Osteocyte (in vitro differentiated cells): ENCODE results near the gene SAPCD2. TPM values are rescaled to one million over a fixed set of nuclear protein-coding genes. Genes with fewer than 3 reads are reported as not detected.
A peak's percentile ranks its signal among the peaks of the same experiment; 100 is the strongest.

Experiments used
- DNase-seq: peaks from one replicate; pipeline ENCODE4 v3.0.0; 2021; ENCODE audit warnings: mixed read lengths; ENCODE audit not compliant: unreplicated experiment; ENCODE audit errors: extremely low spot score
- H3K27ac Mint-ChIP-seq: one replicate; pipeline ENCODE4 v1.8.0; 2021; ENCODE audit warnings: mild to moderate bottlenecking, mixed read lengths; ENCODE audit not compliant: unreplicated experiment
- H3K27me3 Mint-ChIP-seq: one replicate; pipeline ENCODE4 v1.8.0; 2021; ENCODE audit warnings: mixed read lengths; ENCODE audit not compliant: unreplicated experiment
- H3K36me3 Mint-ChIP-seq: one replicate; pipeline ENCODE4 v1.8.0; 2021; ENCODE audit warnings: mixed read lengths; ENCODE audit not compliant: unreplicated experiment
- H3K4me1 Mint-ChIP-seq: one replicate; pipeline ENCODE4 v1.8.0; 2021; ENCODE audit warnings: mixed read lengths; ENCODE audit not compliant: unreplicated experiment
- H3K4me3 Mint-ChIP-seq: one replicate; pipeline ENCODE4 v1.8.0; 2021; ENCODE audit warnings: mild to moderate bottlenecking, moderate library complexity, mixed read lengths; ENCODE audit not compliant: unreplicated experiment
- H3K9me3 Mint-ChIP-seq: one replicate; pipeline ENCODE4 v1.8.0; 2021; ENCODE audit warnings: mixed read lengths; ENCODE audit not compliant: unreplicated experiment
- total RNA-seq: library from RNA; stranded (reverse); gene quantifications from 2 replicates; pipeline ENCODE4 v1.2.1, GENCODE V29; 2021
- TF ChIP-seq, protein P1 (sequence below): fragments of 200-600 bp; sonication (generic); IDR thresholded peaks from 2 replicates; pipeline ENCODE4 v1.5.0; 2021; ENCODE audit warnings: antibody characterized with exemption, mild to moderate bottlenecking, moderate library complexity

The SAPCD2 gene
- total RNA-seq, 1 donor from 2014 or later: 3.1 TPM

DNA sequence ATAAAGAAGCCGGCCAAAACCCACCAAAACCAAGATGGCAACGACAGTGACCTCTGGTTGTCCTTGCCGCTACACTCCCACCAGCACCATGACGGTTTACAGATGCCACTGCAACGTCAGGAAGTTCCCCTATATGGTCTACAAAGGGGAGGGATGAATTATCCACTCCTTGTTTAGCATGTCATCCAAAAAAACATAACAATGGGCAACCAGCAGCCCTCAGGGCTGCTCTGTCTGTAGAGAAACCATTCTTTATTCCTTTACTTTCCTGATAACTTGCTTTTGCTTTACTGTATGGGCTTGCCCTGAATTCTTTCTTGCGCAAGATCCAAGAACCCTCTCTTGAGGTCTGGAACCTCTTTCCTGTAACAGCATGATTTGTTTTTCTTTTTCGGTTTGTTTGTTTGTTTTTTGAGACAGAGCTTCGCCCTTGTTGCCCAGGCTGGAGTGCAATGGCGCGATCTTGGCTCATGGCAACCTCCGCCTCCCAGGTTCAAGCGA is 5.0 kb upstream of the SAPCD2 start:
- Mint-ChIP-seq H3K27ac (no peak overlapping the region), H3K36me3 (no peaks in the 10 kb centered on the region), H3K9me3 (no peaks in the 10 kb centered on the region), H3K27me3 (no peaks in the 10 kb centered on the region), H3K4me3 (no peak overlapping the region), H3K4me1 (peaks cover 17% of the 10 kb centered on the region)
- TF ChIP-seq, protein P1, sequence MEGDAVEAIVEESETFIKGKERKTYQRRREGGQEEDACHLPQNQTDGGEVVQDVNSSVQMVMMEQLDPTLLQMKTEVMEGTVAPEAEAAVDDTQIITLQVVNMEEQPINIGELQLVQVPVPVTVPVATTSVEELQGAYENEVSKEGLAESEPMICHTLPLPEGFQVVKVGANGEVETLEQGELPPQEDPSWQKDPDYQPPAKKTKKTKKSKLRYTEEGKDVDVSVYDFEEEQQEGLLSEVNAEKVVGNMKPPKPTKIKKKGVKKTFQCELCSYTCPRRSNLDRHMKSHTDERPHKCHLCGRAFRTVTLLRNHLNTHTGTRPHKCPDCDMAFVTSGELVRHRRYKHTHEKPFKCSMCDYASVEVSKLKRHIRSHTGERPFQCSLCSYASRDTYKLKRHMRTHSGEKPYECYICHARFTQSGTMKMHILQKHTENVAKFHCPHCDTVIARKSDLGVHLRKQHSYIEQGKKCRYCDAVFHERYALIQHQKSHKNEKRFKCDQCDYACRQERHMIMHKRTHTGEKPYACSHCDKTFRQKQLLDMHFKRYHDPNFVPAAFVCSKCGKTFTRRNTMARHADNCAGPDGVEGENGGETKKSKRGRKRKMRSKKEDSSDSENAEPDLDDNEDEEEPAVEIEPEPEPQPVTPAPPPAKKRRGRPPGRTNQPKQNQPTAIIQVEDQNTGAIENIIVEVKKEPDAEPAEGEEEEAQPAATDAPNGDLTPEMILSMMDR: no peak
- no peak for DNase-seq

DNA sequence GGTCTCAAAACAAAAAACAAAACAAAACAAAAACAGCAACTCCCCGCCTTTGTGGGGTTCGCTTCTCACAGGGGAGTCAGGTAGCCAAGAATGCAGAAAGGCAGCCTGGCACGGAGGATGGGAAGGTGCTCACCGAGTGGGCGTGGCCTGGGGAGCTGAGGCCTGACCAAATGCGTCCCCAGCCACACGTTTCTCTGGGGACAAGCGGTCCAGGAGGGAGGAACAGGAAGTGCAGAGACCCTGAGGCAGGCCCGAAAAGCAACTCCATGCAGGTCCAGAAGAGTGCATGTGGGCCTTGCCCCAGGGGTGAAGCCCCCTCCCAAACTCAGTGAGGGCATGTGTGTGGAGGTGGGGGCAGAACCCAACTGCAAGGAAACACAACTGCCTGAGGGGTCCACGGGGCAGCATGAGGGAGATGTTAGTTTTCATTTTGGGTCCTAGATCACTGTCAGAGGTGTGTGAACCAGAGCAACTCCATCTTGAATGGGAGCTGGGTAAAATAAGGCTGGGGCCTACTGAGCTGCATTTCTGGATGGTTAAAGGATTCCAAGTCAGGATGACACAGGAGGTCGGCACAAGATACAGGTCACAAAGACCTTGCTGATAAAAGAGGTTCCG is 4.4 kb upstream of the SAPCD2 start:
- Mint-ChIP-seq H3K4me1 (peaks cover 17% of the 10 kb centered on the region), H3K9me3 (no peaks in the 10 kb centered on the region), H3K27ac (no peak overlapping the region), H3K36me3 (no peaks in the 10 kb centered on the region), H3K27me3 (no peaks in the 10 kb centered on the region), H3K4me3 (no peak overlapping the region)
- DNase-seq: no peak
- TF ChIP-seq, protein P1: no peak

DNA sequence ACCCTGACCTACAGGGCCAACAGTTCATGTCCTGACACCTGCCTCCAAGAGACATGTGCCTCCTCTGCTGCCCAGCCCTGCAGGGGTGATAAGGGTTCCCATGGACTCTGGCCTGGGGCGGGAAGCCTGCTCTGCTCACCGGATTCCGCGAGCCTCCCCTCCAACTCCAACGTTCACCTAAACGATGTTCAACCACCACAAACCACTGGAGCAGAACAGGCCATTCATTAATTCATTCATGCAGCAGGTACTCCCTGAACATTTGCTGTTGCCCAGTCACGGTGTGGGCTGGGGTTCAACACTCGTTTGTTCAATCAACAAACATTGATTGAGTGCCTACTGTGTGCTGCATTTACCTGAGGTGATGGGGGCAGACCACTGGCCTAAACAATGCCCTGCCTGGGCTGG is 3.6 kb upstream of the SAPCD2 start:
- peaks cover 17% of the 10 kb centered on the region for H3K4me1 Mint-ChIP-seq
- H3K27me3 Mint-ChIP-seq: no peaks in the 10 kb centered on the region
- H3K27ac Mint-ChIP-seq: no peak overlapping the region
- H3K36me3 Mint-ChIP-seq: no peaks in the 10 kb centered on the region
- TF ChIP-seq, protein P1: no peak
- DNase-seq: no peak
- no peaks in the 10 kb centered on the region for H3K9me3 Mint-ChIP-seq
- no peak overlapping the region for H3K4me3 Mint-ChIP-seq

DNA sequence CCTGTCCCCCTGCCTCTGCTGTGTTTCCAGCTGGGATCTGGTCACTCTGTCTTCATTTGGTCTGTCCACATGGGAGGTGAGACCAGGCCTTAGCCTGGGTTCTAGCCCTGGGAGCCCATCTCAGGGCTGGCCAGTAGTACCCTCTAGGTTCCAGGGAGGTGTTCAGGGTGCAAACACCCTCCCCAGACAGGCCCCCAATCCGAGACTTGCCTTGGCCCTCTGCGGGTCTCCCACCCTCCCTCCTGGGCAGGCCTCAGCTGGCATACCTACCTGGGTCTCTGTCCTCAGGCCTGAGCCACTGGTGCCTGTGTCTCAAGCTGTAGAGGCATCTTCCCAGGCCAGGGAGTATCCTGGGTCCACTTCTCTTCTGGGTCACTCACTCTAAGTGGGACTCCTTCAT is 925 bp upstream of the SAPCD2 start:
- no peaks in the 10 kb centered on the region for H3K9me3 Mint-ChIP-seq
- peaks cover 12% of the 10 kb centered on the region for H3K4me1 Mint-ChIP-seq
- no peaks in the 10 kb centered on the region for H3K27me3 Mint-ChIP-seq
- TF ChIP-seq, protein P1: no peak
- H3K4me3 Mint-ChIP-seq: peak overlapping the region; percentile 63
- H3K27ac Mint-ChIP-seq: peak overlapping the region; percentile 52
- no peaks in the 10 kb centered on the region for H3K36me3 Mint-ChIP-seq
- no peak for DNase-seq

DNA sequence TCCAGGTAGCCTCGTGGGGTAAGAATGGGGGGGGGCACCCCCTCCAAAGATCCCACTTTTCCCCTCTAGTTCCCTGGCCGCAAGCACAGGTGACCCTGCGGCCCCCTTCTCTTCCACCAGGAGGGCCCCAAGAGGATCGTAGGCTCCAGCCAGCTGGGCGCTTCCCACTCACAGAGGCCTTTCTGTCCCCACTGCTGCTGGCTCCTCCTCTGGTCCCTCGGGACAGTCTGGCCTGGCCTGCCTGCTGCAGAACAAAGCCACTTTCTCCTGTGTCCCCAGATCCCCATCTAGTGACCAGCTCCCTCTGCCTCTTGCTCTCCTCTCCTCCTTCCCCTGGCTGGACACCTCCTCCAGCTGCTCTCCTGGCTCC is 534 bp upstream of the SAPCD2 start:
- TF ChIP-seq, protein P1: no peak
- Mint-ChIP-seq H3K27ac (peak overlapping the region; percentile 52), H3K36me3 (no peaks in the 10 kb centered on the region)

More for the DNA sequence above, 534 bp upstream of the SAPCD2 start:
- Mint-ChIP-seq H3K4me1 (peaks cover 12% of the 10 kb centered on the region), H3K4me3 (peak overlapping the region; percentile 63), H3K27me3 (no peaks in the 10 kb centered on the region), H3K9me3 (no peaks in the 10 kb centered on the region)
- peak; percentile 85 for DNase-seq
